Endometrial microvascular endothelial cells (primary cell): Measurements from ENCODE around the gene COTL1. TPM values are rescaled to one million over a fixed set of nuclear protein-coding genes. Genes with fewer than 3 reads are reported as not detected.

Source experiments
- in situ Hi-C: cut with HindIII; loops from 2 replicates; pipeline ENCODE4 v1.10.0; 2017; ENCODE audit warnings: low sequenced_read_pairs, low pct_unique_long_range_greater_than_20kb; ENCODE audit errors: inconsistent ontology term
- total RNA-seq: library from RNA; depleted of rRNA; stranded (reverse); fragments of >200 nt; gene quantifications from one replicate; pipeline ENCODE4 v1.2.3, GENCODE V29; 2015; ENCODE audit errors: inconsistent ontology term

Gene COTL1
- total RNA-seq, 1 donor from 2014 or later, result 196 TPM

DNA sequence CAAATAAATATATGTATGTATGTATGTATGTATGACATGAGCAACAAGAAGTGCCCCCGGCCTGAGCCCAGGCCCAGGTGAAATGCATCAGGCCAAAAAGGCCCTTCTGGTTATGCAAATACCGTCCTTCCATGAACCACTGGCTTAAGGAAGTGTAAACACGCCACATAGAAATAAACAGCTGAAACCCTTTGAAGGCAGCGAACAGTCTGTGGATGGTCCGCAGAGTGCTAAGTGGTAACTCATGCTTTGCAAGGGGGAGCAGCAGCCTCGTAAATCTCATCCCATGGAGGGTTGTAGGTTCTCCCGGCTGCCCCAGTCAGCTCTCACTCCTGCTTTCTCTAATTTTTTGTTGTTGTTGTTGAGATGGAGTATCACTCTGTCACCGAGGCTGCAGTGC, 36.7 kb downstream of the COTL1 start:
- in situ Hi-C loops, result no loop called here

DNA sequence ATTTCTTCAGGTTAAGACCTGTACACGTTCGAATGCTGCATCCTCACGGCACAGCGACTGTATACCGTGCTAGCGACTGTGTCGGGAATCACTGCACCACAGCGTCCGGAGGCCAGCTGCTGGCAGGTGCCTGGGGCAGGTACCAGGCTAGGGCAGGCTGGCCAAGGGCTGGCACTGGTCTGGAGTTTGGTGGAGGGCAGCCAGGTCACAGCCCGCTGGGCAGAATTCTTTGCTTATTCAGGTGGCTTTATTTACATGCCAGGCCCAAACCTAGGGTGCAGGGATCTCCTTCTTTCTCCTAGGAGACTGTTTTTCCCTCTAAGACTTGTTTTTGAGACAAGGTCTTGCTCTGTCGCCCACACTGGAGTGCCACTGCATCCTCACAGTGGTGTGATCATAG, 37.9 kb downstream of the COTL1 start:
- in situ Hi-C loops, result no loop called here

DNA sequence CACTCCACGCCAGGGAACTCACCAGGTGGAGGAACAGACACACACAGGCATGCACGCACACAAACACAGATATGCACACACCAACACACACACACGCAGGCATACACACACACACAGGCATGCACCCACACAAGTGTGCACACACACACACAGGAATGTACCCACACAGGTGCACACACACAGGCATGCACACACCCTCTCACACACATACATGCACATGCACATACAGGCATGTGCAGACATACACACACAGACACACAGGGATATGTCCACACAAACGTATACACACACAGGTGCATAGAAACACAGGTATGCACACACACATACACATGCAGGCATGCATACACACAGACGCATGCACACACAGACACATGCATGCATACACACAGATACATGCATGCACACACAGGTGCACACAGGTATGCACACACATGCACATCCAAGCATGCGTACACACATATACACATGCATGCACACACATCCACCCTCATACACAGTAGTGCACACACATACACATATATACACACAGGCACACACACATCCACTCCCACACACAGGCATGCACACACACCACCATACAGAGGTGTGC, 39.2 kb downstream of the COTL1 start:
- in situ Hi-C loops, result no loop called here

DNA sequence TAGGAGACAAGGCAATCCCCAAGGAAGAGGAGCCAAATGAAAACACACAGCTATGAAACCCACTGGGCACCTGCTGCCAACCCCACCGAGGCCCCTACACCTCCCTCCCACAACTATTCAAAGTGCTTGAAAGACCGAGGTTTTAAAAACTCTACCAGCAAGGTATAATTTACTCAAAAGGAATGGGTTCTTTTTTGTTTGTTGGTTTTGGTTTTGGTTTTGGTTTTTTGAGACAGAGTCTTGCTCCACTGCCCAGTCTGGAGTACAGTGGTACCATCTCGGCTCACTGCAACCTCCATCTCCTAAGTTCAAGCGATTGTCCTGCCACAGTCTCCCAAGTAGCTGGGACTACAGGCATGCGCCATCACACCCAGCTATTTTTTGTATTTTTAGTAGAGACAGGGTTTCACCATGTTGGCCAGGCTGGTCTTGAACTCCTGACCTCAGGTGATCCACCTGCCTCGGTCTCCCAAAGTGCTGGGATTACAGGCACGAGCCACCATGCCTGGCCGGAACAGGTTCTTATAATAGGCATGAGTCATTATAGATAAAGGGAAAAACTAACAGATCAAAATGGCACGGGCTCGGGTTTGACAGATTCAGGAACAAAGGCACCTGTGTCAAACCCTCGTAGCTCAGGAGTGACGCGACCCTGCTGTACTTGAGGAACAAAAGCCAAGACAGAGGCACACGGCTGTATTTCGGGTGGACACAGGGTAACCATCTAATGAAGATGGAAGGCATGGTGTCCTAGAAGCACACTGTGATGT, 40.7 kb downstream of the COTL1 start:
- in situ Hi-C loops, result no loop called here

DNA sequence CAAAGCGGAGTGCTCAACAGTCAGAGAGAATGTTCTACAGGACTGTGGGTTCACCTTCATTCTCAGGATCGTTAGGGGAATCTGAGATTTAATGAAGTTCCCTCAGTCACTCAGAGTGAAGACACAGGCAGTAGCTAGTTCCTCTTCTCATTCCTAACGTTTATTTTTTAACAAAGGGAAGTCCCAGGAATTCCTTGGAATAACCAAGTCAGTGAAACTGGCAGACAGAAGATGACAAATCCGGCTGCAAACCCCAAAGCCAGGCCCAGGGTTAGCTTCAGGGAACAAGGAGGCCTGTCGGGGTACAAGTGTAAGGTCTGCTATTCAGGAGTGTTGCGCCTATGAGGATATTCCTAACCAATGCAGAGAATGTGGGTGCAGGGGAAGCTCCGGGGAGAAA, 42.0 kb downstream of the COTL1 start:
- in situ Hi-C loops, result no loop called here

DNA sequence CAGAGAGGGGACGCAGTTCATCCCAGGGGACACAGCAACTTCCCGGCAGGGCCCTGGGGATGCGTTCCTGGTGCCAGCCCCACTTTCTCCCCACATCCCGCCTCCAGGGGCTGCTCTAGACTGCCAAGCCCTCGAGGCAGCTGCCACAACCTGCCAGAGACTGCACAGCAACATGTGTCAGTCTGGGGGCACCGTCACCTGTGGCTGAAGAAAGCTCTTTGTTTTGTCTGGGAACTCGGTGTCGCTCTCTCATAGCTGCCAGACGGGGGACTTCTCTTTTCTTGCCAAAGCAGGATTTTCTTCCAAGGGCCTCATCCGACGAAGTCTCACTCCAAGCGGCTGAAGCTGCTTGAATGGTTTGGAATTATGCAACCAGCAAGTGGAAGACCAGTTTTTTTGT, 43.7 kb downstream of the COTL1 start:
- in situ Hi-C loops, result no loop called here

DNA sequence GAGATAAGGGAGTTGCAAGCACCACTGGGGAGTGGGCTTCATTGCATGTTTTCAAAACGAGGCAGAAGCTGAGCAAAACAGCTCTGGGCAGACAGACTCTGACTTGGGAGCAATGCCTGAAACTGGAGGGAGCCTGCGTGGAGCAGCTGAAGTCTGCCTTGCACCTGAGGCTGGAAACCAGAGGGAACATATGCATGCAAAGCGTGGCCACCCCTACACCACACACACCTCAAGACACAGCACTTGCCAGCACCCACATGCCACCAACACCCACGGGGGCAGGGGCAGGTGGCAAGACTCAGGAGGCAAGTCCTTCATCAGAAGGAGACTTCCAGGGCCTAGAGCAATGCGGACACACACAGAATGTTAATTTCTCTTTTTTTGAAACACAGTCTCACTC, 45.8 kb downstream of the COTL1 start:
- in situ Hi-C loops, result no loop called here

DNA sequence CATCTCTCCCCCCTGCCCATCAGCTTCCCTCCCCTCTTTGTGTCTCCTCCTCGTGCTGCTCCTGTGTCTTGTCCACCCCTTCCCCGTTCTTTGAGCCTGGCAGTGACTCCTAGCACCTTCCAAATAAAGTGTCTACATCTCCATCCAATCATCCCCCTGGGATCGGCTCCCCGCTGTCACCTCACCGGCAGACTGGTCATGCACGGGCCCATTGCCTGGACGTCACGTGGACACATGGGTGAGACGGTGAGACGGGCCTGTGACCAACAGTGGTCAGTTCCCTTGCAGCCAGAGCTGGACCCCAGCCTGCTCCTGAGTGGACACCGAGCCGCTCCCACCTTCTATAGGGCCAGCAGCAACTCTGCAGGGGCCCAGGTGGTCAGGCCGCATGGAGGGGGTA, 46.4 kb downstream of the COTL1 start:
- in situ Hi-C loops, result no loop called here

DNA sequence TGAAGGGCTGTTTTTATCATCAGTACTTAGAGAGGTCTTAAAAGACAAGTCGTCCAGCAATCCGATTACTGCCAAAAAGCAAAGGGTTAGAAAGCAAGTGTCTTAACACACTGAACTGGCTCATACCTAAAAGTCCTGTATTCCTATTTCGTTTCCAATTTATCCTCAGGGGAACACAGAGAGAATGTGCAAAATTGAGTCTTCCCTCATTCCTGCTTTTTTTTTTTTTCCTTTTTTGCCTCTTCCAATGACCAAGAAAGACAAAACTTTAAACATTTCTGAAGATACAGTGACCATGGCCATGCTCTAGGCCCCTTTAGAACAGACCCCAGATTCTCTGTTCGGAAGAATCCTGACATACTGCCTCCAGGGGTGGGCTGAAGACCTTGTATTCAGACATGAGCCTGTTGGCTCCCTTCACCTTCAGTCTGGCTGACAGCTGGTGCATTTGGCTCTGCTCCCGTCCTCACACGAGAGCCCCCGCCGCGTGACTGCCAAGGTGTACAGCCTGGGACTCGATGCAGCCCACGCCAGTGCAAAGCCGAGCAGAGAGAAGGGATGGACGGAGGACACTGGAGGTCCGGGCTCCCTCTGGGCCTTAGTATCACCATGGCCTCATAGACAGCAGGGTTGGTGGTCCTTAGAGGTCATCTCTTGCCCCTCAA, 47.0 kb downstream of the COTL1 start:
- in situ Hi-C loops, result no loop called here

DNA sequence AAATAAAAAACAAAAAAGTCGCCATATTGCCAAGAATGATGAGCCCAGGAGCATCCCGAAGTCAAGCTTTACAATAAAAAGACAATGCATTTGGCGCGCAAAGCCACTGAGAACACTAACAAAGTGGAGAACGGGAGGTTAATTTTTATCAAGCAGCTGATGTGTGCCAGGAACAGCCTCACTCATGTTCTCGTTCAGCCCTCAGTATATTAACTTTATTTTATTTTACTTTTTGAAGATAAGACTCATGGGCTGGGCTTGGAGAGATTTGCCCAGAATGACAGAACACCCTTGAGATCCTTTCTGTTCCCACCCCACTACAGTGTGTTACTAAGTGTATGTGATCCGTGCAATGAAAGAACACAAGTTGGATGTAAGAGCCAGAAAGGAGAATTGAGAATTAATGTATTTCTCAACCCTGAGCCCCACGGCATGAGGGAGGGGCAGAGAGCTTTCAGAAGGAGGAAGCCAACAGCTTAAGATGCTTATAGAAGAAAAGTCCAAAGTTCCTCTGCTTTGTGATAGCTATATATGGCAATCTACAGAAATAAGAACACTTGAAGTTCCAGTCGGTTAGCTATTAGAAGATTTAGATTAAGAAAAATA, 48.4 kb downstream of the COTL1 start:
- in situ Hi-C loops, result no loop called here

DNA sequence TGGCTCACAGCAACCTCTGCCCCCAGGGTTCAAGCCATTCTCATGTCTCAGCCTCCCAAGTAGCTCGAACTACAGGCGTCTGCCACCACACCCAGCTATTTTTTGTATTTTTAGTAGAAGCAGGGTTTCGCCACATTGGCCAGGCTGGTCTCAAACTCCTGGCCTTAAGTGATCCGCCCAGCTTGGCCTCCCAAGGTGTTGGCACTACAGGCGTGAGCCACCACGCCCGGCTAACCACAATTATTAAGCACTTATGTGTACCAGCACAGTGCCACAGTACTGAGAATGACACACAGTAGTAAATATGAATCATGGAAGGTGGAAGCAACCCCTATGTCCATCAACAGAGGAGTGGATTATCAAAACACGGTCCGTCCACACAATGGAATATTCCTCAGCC, 49.8 kb downstream of the COTL1 start:
- in situ Hi-C loops, result no loop called here

DNA sequence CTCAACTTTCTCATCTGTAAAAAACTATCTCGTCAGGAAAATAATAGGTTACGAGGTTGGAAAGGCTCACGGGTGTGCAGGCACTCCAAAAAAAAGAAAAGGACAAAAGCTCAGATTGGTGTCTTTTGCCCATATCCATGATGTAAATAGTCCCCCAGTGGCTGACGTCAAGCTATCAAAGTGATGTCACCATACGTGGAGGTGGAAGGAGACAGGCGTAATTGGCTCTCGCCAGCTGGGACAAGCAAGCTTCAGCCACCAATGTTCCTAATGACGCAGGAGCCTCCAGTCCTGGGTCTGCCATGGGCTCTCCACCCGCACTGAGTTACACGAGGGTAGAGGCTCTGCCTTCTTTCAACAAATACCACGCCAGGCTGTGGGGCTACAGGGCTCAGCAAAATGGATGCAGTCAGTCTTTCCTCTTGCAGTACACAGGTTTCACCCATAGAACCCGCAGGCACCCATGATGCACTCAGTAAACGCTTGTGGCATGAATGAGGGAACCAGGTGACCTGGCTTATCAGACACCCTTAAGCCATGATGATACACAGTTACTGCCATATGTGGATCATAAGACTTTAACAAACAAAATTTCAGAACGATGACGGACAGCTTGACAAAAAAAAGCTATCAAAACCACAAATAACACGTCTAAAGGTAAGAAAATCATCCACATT, 50.5 kb downstream of the COTL1 start:
- in situ Hi-C loops, result no loop called here

DNA sequence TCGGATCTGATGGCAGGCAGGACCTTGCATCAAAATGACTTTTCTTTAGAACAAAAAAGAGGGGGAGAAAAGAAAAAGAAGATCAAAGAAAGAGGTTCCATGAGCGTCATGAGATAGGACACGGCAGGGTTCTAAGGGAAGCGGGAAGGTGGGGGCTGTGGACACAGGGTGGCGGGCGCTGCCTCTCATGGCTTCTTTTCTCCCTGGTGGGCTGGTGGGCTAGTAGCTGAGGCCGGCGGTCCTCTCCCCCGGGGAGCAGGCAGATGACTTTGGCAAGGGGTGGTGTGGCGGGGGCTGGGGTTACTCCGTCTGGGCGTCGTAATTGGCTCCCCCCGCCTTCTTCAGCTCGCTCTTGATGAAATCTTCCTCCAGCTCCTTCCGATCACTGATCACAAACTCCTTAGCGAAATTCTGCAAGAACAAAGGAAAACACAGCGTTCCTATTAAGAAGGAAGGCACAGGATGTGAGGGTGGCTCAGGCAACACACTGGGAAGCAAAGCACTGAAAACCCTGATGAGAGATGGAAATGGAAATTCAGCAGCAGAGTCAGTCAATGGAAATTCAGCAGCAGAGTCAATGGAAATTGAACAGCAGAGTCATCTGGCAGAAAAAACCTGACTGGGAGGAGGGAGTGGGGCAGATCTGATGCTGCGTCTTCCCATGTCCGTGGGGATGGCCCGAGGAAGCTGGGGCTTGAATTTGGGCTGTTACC, 51.2 kb downstream of the COTL1 start:
- in situ Hi-C loops, result no loop called here

DNA sequence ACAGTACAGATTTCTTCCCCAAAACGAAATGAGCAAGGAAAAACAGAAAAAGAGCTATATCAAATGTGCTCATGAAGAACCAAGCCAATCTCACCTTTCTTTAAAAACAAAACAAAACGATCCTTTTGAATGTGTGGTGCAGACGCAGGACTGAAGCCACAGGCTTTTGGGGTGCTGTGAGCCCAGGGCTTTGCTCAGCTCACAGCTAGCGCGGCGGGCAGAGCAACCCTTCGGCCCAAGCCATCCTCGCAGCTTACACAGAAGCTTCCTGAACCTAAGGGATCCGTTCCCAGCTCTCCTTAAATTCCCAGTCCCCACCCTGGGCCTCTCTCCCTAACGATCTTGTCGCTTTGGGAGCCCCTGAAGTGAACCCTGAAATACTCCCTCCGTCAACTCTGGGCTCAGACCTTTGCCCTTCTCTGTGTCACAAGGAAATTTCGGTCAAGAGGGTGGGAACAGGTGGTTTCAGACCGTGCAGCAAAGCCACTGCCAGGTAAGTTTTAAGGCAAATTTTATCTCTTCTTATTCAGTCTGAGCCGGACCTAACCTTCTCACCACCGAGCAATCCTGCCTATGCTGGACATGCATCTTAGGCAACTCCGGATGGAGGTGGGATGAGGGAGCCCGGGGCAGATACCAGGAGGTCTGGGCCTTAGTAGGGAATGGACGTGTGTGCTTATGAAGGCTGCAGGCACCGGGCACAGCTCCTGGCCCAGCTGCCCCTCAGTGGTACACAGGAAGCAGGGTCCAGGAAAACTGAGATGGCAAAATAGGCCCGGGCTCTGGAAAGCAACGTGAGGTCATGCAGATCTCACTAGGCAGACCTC, 52.0 kb downstream of the COTL1 start:
- in situ Hi-C loops, result no loop called here

DNA sequence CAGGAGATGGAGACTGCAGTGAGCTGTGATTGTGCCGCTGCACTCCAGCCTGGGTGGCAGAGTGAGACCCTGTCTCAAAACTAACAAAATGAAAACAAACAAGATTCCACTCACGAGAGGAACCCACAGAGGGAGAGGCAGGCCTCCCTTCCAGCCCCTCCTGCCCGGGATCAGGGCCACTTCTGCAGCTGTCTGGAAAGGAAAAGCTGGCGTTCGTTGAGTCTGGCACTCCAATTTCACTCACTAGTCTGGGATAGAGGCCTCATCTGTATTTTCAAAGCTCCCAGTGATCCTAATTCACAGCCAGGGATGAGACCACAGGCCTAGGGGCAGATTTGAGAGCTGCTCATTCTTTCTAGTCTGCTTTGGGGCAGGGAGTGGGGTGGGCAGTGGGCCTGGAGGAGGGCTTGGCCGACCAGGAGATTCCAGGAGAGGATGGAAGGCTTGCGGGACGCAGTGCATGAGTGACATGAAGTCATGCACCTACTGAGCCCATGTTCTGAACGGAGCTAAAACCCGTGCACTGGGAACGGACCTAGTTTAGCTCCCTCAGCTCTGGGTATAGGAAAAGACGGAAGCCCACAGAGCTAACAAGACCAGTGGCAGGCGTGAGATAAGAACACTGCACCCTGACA, 54.0 kb downstream of the COTL1 start:
- in situ Hi-C loops, result no loop called here

DNA sequence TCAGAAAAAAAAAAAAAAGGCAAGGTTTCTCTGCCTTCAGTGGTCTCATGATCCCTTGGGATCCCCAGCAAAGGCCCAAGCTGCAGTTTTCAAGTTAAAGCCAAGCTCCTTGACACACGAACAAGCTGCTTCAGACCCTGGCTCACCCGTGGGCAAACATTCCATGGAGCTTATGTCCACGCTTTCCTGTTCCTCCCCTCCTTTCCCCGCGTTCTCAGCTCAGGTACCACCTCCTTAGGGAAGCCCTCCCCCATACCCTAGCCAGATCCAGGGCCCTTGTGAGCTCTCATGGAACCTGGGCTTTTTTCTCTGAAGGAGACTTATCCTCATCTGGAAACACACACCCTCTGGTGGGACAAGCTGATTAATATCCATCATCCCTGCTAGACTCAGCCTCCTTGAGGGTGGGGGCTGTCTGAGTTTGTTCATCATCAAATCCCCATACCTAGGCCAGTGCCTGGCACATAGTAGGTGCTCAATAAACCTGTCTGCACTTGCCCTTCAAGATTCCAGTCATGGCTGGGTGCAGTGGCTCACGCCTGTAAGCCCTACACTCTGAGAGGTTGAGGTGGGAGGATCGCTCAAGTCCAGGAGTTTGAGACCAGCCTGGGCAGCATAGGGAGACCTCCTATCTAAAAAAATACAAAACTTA, 54.7 kb downstream of the COTL1 start:
- in situ Hi-C loops, result no loop called here

DNA sequence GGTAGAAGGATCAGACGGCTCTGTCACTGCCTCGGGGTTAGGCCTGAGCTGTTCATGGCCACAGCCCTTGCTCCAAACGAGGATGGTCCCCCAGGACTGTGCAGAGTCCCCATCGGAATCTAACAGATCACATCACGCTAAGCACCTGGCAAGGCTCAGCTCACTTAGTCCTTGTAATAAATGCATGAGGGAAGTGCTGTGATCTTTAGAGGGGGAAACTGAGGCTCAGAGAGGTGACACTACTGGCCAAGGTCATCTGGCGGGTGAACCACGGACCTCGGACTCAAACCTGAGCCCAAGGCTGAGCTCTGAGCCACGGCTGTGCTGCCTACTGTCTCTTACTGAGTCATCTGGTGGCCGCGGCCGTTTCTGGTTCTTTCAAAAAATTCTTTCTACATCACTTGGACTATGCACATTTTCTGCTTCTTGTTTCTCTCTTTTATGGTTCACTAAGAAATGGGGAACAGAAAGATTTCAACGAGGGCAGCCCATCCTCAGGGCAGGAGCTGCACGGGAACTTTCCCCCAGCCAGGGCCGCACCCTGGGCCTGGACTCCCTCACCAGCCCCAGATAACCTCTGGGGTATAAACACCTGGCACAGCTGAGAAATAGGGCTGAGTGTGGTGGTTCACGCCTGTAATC, 55.6 kb downstream of the COTL1 start:
- in situ Hi-C loops, result no loop called here
